IgD-negative memory B cell (primary cell): ENCODE measurements around the gene CTCFL. TPM values are rescaled to one million over a fixed set of nuclear protein-coding genes. Genes with fewer than 3 reads are reported as not detected.
A peak's percentile ranks its signal among the peaks of the same experiment; 100 is the strongest.
"Not testable (repeated sequence)": the region's sequence is repeated elsewhere in the genome, so short reads cannot be mapped to it uniquely, and the experiment has no call there.

Experiments
- H3K27ac Mint-ChIP-seq, 3 donors: one replicate each; pipeline ENCODE4 v1.8.0; 2020 to 2022; ENCODE audit warnings: mild to moderate bottlenecking in 3 of 3, mixed read lengths in 3 of 3, moderate library complexity in 1 of 3
- H3K27me3 Mint-ChIP-seq: one replicate; pipeline ENCODE4 v1.8.0; 2021; ENCODE audit warnings: mixed read lengths
- H3K36me3 Mint-ChIP-seq: one replicate; pipeline ENCODE4 v1.8.0; 2020; ENCODE audit warnings: mild to moderate bottlenecking, mixed read lengths
- H3K4me1 Mint-ChIP-seq, 3 donors: one replicate each; pipeline ENCODE4 v1.8.0; 2020 to 2022; ENCODE audit warnings: mixed read lengths in 3 of 3, mild to moderate bottlenecking in 1 of 3
- H3K4me3 Mint-ChIP-seq, 4 donors: one replicate each; pipeline ENCODE4 v1.8.0; 2020 to 2022; ENCODE audit warnings: mild to moderate bottlenecking in 4 of 4, mixed read lengths in 4 of 4, moderate library complexity in 3 of 4
- H3K9me3 Mint-ChIP-seq, 3 donors: one replicate each; pipeline ENCODE4 v1.8.0; 2020 to 2021; ENCODE audit warnings: mixed read lengths in 3 of 3, mild to moderate bottlenecking in 1 of 3
- polyA plus RNA-seq: library from polyadenylated mRNA; unstranded; fragments of 300-500 nt; fragmentation: Illumina TruSeq; gene quantifications from one replicate; pipeline ENCODE4 v1.2.3, GENCODE V29; 2021

The CTCFL gene
- polyA plus RNA-seq, 1 donor from 2014 or later: not detected

DNA sequence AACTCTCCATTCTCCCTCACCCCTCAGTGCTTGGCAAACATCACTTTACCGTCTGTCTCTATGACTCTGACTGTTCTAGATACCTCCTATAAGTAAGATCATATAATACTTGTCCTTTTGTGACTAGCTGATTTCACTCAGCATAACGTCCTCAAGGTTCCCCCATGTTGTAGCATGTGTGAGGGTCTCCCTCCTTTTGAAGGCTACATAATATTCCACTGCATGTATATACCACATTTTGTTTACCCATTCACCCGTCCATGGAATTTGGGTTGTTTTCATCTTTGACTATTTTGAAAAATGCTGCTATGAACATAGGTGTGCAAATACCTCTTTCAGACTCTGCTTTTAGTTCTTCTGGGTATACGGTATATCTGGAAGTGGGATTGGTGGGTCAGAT lies 28.3 kb downstream of the CTCFL start:
- Mint-ChIP-seq H3K4me3 (no peak overlapping the region), H3K4me1 (peaks cover 25 to 48% (median 26%) of the 10 kb centered on the region in 3 donors), H3K27me3 (peaks cover 6% of the 10 kb centered on the region), H3K36me3 (peaks cover 1% of the 10 kb centered on the region), H3K27ac (no peak overlapping the region), H3K9me3 (no peaks in the 10 kb centered on the region)

DNA sequence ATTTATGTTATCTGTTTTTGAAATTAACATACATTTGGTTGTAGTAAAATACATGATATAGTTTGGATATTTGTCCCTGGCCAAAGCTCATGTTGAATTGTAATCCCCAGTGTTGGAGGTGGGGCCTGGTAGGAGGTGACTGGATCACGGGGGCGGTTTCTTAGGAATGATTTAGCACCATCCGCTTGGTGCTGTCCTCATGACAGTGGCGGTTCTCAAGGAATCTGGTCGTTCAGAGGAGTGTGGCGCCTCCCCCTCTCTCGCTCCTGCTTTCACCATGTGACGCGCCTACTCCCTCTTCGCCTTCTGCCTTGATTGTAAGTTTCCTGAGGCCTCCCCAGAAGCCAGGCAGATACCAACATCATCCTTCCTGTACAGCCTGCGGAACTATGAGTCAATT lies 29.0 kb downstream of the CTCFL start:
- H3K36me3 Mint-ChIP-seq: peaks cover 1% of the 10 kb centered on the region
- H3K4me1 Mint-ChIP-seq: peaks cover 28 to 51% (median 29%) of the 10 kb centered on the region in 3 donors
- H3K27me3 Mint-ChIP-seq: peaks cover 6% of the 10 kb centered on the region
- H3K4me3 Mint-ChIP-seq: no peak overlapping the region
- no peaks in the 10 kb centered on the region for H3K9me3 Mint-ChIP-seq
- H3K27ac Mint-ChIP-seq: no peak overlapping the region

DNA sequence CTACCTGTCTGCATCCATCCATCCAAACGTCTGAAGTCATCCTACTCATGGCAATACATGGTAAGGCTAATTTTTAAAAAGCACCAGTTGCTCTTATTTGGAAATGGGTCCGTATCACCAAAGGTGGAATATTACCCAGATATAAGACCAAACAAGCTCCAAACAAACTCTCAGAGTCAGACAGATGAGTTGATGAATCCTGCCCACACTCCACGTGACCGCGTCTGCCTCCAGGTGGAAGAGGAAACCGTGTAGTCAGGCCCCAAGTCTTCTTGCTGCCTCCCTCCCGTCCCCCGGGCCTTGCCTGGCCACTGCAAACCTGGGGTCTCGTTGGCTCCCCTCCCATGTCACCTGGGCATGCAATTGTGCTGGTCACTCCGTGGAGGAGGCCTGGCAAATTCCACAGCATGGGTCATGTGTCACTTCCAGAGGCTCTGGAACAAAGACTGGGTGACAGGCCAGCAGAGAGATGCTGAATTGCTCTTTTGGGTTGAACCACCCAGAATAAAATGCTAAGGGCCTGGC lies 31.8 kb downstream of the CTCFL start:
- Mint-ChIP-seq H3K27me3 (peaks cover under 1% of the 10 kb centered on the region), H3K36me3 (no peaks in the 10 kb centered on the region), H3K27ac (no peak overlapping the region), H3K9me3 (no peaks in the 10 kb centered on the region), H3K4me3 (no peak overlapping the region), H3K4me1 (peaks cover 25 to 39% (median 28%) of the 10 kb centered on the region in 3 donors)

DNA sequence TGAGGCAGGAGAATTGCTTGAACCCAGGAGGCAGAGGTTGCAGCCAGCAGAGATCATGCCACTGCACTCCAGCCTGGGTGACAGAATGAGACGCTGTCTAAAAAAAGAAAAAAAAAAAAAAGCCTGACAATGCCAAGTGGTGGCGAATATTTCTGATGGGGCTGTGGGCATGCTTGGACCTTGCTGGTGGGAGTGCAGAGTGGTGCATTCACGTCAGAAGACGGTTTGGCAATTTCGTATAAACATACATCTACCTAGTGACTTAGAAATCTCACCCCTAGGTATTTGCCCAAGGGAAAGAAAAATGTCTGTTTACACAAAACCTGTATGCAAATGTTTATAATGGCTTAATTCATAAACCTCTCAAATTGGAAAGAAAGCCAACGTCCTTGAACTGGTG lies 33.6 kb downstream of the CTCFL start:
- Mint-ChIP-seq H3K4me3 (no peak overlapping the region), H3K27ac (no peak overlapping the region), H3K36me3 (no peaks in the 10 kb centered on the region), H3K4me1 (peaks cover 25 to 35% (median 28%) of the 10 kb centered on the region in 3 donors), H3K27me3 (no peaks in the 10 kb centered on the region), H3K9me3 (no peaks in the 10 kb centered on the region)

DNA sequence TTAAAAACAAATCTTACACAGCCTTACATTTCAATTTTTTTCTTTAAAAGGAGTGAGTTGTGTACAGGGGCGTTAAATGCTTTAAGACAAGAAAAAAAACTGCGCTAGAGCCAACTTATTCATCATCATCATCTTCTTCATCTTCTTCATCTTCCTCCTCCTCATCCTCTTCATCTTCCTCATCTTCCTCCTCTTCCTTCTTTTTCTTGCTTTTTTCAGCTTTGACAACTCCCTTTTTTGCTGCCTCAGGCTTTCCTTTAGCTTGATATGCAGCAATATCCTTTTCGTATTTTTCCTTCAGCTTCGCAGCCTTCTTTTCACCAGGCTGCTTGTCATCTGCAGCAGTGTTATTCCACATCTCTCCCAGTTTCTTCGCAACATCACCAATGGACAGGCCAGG lies 36.7 kb downstream of the CTCFL start:
- not testable (repeated sequence) for H3K27ac Mint-ChIP-seq, H3K36me3 Mint-ChIP-seq, H3K4me3 Mint-ChIP-seq, H3K27me3 Mint-ChIP-seq, H3K9me3 Mint-ChIP-seq
- peaks cover 22 to 23% (median 22%) of the 10 kb centered on the region in 3 donors for H3K4me1 Mint-ChIP-seq

DNA sequence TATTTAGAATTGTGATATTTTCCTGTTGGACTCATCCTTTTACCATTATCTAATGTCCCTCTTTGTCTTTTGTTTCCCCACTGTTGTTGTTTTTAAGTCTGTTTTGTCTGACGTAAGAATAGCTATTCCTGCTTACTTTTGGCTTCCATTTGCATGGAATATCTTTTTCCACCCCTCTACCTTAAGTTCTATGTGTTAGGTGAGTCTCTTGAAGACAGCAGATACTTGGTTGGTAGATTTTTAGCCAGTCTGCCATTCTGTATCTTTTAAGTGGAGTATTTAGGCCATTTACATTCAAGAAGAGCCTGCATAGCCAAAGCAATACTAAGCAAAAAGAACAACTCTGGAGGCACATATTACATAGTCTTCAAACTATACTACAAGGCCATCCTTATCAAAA lies 39.2 kb downstream of the CTCFL start:
- peak overlapping the region in 1 of 3 donors; percentile 77 for H3K27ac Mint-ChIP-seq
- peaks cover 2% of the 10 kb centered on the region for H3K36me3 Mint-ChIP-seq
- H3K9me3 Mint-ChIP-seq: peaks cover 3 to 9% (median 8%) of the 10 kb centered on the region in 3 donors
- no peak overlapping the region for H3K4me3 Mint-ChIP-seq
- H3K4me1 Mint-ChIP-seq: peaks cover 16 to 27% (median 23%) of the 10 kb centered on the region in 3 donors
- H3K27me3 Mint-ChIP-seq: peaks cover 4% of the 10 kb centered on the region

DNA sequence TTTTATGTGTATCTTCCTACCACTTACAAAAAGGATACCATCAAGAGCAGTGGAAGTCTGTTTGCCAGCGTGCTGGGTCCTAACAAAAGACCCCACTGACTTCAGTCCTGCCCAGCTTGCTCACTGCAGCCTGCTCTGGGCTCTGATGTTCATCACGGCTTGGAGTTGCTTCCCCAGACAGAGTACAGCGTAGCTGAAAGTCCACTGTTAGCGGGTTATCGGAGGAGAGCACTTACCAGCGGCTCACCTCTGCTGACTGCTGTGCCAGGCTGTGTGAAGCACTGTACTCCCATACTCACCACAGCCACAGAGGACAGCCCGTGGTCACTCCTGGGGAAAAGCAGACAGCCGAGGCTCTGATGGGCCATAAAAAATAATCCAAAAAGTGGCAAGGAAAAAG lies 40.2 kb downstream of the CTCFL start:
- Mint-ChIP-seq H3K9me3 (peaks cover 3 to 9% (median 8%) of the 10 kb centered on the region in 3 donors), H3K4me1 (peaks cover 20 to 30% (median 27%) of the 10 kb centered on the region in 3 donors), H3K36me3 (peaks cover 2% of the 10 kb centered on the region), H3K27me3 (peaks cover 4% of the 10 kb centered on the region), H3K4me3 (no peak overlapping the region), H3K27ac (no peak overlapping the region)

DNA sequence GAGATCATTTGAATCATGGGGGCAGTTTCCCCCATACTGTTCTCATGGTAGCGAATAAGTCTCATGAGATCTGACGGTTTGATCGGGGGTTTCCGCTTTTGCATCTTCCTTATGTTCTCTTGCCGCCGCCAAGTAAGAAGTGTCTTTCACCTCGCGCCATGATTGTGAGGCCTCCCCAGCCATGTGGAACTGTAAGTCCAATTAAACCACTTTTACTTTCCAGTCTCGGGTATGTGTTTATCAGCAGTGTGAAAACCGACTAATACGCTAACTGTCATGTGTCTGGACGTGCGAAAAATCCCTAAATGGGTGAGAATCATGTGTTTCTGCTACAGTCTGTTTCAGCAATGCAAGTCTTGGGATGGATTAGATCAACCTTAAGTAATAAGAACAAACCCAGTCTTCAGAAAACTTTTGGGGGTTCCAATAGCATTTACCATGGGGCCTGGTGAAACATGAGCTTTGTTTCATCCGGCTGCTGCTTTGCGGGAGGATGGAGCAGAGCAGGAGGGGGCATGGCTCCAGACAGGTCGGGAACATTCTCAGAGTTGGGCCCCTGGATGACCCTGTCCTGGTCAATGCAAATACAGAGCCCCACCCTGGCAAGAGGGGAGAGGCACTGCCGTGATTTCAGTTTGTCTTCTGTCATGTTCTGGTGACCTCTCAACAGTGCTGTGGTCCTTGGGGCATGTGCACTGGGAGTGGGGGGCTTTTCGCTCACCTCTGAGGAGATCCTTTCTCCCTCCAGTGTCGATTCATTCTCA lies 41.5 kb downstream of the CTCFL start:
- peaks cover 4% of the 10 kb centered on the region for H3K27me3 Mint-ChIP-seq
- peaks cover 2% of the 10 kb centered on the region for H3K36me3 Mint-ChIP-seq
- H3K9me3 Mint-ChIP-seq: peaks cover 3 to 9% (median 8%) of the 10 kb centered on the region in 3 donors
- H3K27ac Mint-ChIP-seq: peak overlapping the region; percentile 60 to 86 (median 82)
- H3K4me3 Mint-ChIP-seq: peak overlapping the region in 3 of 4 donors; percentile 1 to 81 (median 72)
- H3K4me1 Mint-ChIP-seq: peaks cover 20 to 36% (median 27%) of the 10 kb centered on the region in 3 donors

DNA sequence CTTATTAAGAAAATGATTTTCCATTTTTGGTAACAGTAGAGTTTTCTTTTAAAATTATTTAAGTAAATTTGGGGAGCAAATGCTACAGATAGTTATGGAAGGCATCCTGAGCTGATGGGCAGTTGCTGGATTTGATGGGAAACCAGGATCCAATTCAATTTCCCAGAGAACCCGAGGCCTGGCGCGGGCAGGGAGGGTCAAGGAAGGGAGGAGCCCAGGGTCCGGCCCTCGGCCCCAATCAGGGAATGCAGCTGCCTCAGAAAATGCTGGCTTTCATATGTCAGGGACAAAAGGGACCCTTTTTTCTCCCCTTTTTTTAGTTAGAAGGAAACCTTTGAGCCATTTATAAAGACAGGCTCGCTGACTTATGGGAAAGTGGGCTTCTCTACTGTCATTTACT lies 42.1 kb downstream of the CTCFL start:
- H3K4me3 Mint-ChIP-seq: peak overlapping the region in 3 of 4 donors; percentile 1 to 81 (median 72)
- peak overlapping the region; percentile 60 to 86 (median 82) for H3K27ac Mint-ChIP-seq

DNA sequence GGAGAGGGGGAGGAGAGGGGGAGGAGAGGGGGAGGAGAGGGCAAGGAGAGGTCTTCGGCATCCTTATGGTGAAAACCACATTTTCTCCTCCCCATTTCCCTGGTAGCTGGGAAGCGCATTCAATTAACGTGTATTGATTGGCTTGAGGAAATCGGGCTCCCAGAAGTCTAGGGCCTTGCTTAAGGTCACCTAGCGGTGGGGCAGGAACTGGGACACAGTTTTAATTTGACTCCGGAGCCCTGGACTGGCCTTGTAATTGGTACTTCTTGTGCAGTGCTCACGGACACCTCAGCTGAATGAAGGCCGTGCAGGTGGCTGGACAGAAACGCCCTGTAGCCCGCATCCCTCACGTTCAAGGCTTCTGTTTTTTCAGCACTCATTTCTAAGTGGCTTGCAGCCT lies 42.8 kb downstream of the CTCFL start:
- H3K9me3 Mint-ChIP-seq: peaks cover 3 to 9% (median 8%) of the 10 kb centered on the region in 3 donors
- peaks cover 2% of the 10 kb centered on the region for H3K36me3 Mint-ChIP-seq
- H3K27me3 Mint-ChIP-seq: peaks cover 5% of the 10 kb centered on the region
- H3K4me3 Mint-ChIP-seq: peak overlapping the region in 2 of 4 donors; percentile 41 to 44
- peaks cover 24 to 46% (median 35%) of the 10 kb centered on the region in 3 donors for H3K4me1 Mint-ChIP-seq
- peak overlapping the region in 2 of 3 donors; percentile 31 to 63 for H3K27ac Mint-ChIP-seq

More for the DNA sequence above, 42.1 kb downstream of the CTCFL start:
- Mint-ChIP-seq H3K4me1 (peaks cover 20 to 40% (median 29%) of the 10 kb centered on the region in 3 donors), H3K9me3 (peaks cover 3 to 9% (median 8%) of the 10 kb centered on the region in 3 donors), H3K36me3 (peaks cover 2% of the 10 kb centered on the region), H3K27me3 (peaks cover 4% of the 10 kb centered on the region)

DNA sequence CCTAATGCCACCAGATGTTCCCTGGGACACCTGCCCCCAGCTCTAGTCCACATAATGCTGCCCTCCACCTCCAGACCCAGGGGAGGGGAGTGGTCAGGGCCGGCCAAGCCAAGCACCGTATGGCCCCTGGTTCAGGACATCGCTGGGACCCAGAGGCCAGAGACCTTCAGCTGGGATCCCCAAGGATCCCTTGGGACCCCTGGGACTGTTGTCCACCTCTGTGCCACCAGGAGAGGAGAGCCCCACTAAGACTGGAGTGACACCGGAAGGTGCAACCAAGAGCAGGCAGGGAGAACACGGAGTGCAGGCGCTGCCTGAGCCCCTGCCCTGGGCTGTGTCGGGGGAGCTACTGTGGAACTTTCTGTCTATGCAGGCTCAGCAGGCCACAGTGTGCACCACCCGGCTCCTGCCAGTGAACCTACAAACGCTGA lies 43.6 kb downstream of the CTCFL start:
- Mint-ChIP-seq H3K4me1 (peaks cover 26 to 51% (median 38%) of the 10 kb centered on the region in 3 donors), H3K4me3 (peak overlapping the region; percentile 62 to 90 (median 73)), H3K27ac (peak overlapping the region; percentile 84 to 93 (median 91)), H3K36me3 (peaks cover 2% of the 10 kb centered on the region), H3K9me3 (peaks cover 3 to 9% (median 8%) of the 10 kb centered on the region in 3 donors), H3K27me3 (peaks cover 5% of the 10 kb centered on the region)

DNA sequence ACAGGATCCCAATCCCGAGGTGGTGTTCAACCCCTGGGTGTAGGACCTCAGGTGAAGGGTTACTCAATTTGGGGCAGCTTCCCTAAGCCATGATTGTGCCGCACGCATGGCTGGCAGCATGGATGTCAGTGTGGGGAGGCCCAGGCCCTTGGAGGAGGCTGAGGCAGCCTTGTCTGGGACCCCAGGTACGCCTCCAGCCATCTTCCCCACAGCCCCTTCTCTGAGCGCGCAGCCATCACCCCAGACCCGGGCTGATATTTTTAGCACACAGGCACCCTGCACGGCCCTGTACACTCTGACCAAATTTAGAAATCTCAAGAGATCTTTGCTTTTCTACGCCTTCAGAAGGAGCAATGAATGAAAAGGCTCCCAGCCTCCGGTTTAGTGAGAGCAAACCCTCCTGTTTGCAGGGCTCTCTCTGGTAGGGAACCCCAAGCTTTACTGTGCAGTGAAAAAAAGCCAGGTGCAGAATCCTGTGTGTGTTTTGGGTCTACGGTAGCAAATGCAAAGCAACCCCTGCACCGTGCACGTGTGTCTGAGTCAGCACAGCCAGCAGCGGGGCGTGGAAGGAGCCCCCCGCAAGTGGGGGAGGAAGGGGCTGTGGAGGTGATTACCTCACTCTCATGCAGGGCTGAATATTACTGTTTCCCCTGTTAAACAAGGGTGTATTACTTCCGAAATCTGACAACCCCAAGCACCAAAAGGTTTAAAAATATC lies 44.3 kb downstream of the CTCFL start:
- Mint-ChIP-seq H3K4me3 (peak overlapping the region; percentile 62 to 90 (median 72)), H3K27ac (peak overlapping the region; percentile 84 to 93 (median 91)), H3K4me1 (peaks cover 33 to 58% (median 45%) of the 10 kb centered on the region in 3 donors), H3K9me3 (peaks cover 3 to 8% (median 5%) of the 10 kb centered on the region in 3 donors), H3K27me3 (peaks cover 9% of the 10 kb centered on the region), H3K36me3 (peaks cover 2% of the 10 kb centered on the region)

DNA sequence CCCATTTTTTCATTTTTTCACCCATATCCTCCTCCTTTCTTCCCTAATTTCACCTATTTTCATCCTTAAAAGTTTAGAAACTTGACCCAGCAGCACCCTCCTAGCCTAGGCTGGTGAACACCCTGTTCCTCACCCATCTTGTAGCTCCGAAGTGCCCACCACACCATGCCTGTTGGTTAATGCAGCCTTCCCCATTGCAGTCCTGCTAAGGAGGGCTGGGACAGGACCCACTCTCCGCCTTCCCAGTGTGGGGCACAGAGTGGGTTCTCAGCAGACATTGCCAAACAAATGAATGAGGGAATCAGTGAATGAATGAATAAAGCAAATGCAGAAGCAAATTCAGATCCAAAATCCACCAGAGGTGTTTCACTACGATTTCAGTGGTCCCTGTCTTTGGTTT lies 45.7 kb downstream of the CTCFL start:
- Mint-ChIP-seq H3K9me3 (peaks cover 0 to 7% (median 0%) of the 10 kb centered on the region in 3 donors), H3K4me3 (no peak overlapping the region), H3K4me1 (peaks cover 47 to 69% (median 58%) of the 10 kb centered on the region in 3 donors), H3K27me3 (peaks cover 10% of the 10 kb centered on the region), H3K36me3 (peaks cover 2% of the 10 kb centered on the region), H3K27ac (peak overlapping the region in 1 of 3 donors; percentile 53)

DNA sequence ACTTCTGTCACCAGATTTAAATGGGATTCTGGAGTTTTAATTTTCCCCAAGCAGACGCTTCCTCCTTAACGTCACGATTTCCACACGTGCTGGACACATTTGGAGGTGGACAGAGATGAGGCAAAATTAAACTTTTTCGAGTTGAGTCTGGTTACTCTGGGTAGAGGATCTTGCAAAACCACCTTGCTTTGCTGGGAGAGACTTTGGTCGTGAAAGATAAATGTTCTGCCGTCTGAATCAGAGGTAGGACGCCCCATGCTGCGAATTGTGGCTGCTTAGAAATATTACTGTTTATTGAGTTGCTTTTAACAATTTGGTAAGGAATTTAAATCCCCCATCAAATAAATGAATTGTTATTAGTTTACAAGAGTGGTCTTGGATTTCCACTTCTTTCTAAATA lies 46.8 kb downstream of the CTCFL start:
- peaks cover 53 to 74% (median 64%) of the 10 kb centered on the region in 3 donors for H3K4me1 Mint-ChIP-seq

More for the DNA sequence above, 46.8 kb downstream of the CTCFL start:
- no peak overlapping the region for H3K4me3 Mint-ChIP-seq
- H3K27ac Mint-ChIP-seq: peak overlapping the region in 1 of 3 donors; percentile 53
- H3K36me3 Mint-ChIP-seq: peaks cover 2% of the 10 kb centered on the region
- peaks cover 0 to 3% (median 0%) of the 10 kb centered on the region in 3 donors for H3K9me3 Mint-ChIP-seq
- peaks cover 8% of the 10 kb centered on the region for H3K27me3 Mint-ChIP-seq
